Caki2 (cell line): ENCODE results near the gene COX10. TPM values are rescaled to one million over a fixed set of nuclear protein-coding genes. Genes with fewer than 3 reads are reported as not detected.
"Not testable (repeated sequence)": the region's sequence is repeated elsewhere in the genome, so short reads cannot be mapped to it uniquely, and the experiment has no call there.

ENCODE experiments used
- DNase-seq: peaks from one replicate; pipeline ENCODE4 v3.0.0-alpha.2; 2015; ENCODE audit warnings: low read depth
- in situ Hi-C: cut with HindIII; loops from 2 replicates; pipeline ENCODE4 v1.10.0; 2016; ENCODE audit warnings: low sequenced_read_pairs, low pct_unique_long_range_greater_than_20kb, mixed read lengths
- total RNA-seq: library from RNA; depleted of rRNA; stranded (reverse); fragments of >200 nt; shearing (Covaris generic); gene quantifications from 2 replicates; pipeline ENCODE4 v1.2.3, GENCODE V29; 2014; ENCODE audit warnings: low replicate concordance

Gene COX10
- total RNA-seq, 1 experiment from 2014 or later, result 11.8 TPM

DNA sequence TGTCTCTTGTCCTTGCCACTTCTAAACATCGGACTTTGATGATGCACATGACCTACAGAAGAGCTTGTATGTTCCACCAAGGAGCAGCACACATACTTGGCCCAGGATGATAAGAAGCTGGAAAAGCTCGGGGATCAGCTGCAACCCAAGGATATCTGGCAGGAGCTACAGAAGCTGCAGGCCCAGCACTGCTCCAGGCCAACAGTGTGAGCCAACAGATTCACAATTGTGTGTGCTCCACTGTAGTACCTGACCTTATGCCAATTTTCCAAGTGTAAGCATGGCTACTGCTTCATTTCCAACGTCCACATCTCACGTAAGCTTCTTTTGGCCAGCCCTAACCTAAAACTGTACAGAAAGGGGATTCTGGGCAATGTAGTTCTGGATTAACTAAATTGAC lies 83.4 kb downstream of the COX10 start:
- in situ Hi-C loops, result no loop called here

DNA sequence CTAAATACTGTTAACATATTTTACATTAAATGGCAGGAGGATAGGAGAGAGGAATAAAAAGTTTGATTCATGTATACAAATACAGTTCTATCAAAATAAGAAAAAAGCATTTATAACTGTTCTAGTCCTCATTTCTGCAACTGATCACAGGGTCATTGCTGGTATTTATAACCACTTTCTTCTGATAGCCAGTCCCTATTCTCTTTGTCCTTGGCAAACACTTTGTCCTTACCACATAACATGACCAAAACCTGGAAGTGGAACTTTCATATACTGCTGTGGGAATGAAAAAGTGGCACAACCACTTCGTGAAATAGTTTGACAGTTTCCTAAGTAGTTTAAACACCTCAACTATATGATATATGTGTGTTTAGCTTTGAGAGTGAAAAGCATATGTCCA lies 84.1 kb downstream of the COX10 start:
- in situ Hi-C loops, result no loop called here
- no peak for DNase-seq

More for the DNA sequence above, 83.4 kb downstream of the COX10 start:
- DNase-seq, result no peak

DNA sequence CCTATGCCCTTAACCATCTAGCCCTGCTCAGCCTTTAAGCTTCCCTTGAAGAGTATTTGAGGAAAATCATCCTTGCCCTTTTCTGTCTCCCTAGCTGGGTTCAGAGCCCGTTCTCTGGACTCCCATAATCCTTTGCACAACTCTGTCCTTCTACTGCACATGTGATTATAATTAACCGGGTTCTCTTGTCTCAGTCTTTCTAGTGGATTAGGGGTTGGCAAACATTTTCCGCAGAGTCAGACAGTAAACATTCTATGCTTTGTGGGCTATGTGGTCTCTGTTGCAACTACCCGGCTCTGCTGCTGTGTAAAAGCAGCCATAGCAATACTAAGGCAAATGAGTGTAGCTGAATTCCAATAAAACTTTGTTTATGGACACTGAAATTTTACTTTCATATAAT lies 87.4 kb downstream of the COX10 start:
- in situ Hi-C loops, result no loop called here
- no peak for DNase-seq

DNA sequence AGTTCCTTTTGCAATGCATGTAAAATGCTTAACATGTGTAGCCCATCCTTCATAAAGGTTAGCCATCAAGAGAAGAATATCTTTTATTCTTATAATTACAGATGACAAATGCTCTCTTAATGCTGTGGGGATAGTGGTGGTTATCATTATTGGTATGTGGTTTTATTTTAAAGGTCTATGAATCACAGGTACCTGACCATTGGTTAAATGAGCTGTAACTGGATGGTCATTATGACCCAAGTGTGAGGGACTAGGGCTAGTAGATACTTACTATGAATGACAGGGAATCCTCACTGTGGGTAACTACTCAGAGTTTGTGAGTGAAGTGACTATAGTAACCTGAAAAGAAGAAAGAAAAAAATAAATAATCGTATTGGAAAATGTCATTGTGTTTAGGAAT lies 88.5 kb downstream of the COX10 start:
- DNase-seq, result no peak
- in situ Hi-C loops, result no loop called here

DNA sequence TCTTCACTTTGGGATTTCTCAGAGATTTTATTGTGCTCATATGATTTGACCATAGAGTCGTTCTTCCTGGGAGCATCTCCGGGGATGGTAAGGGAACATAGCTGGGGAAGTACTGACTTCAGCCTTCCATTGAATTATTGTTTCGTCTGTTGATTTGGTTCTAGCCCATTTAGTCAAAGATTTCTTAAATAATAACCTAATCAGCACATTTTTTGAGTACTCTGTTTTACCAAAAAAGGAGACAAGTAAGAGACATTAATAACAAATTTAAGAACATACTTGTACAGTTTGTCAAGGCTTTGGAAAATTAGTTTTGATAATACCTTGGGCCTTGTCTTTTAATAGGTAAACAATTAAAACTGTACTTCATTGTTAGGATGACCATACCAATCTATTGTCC lies 89.4 kb downstream of the COX10 start:
- no peak for DNase-seq
- in situ Hi-C loops, result no loop called here

DNA sequence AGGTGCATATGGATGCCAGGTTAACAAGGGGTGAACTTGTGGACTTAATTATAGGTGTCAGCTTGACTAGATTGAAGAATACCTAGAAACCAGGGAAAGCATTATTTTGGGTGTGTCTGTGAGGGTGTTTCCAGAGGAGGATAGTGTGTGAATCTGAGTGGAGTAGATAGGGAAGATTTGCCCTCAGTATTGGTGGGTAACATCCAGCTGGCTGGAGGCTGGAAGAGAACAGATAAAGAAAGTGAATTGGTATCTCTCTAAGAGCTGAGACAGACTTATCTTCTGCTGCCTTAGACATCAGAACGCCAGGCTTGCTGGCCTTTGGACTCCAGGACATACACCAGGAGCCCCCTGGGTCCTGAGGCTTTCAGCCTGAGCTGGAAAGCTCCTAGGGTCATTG lies 92.1 kb downstream of the COX10 start:
- in situ Hi-C loops, result no loop called here

DNA sequence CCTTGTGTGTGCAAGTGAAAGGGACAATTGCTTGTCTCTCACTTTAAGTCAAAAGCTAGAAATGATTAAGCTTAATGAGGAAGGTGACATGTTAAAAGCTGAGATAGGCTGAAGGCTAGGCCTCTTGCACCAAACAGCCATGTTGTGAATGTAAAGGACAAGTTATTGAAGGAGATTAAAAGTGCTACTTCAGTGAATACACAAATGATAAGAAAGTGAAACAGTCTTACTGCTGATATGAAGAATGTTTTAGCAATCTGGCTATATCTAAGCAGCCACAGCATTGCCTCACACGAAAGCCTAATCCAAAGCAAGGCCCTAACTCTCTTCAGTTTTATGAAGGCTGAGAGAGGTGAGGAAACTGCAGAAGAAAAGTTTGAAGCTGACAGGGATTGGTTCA lies 96.3 kb downstream of the COX10 start:
- DNase-seq, result no peak
- in situ Hi-C loops, result no loop called here

More for the DNA sequence above, 92.1 kb downstream of the COX10 start:
- no peak for DNase-seq

DNA sequence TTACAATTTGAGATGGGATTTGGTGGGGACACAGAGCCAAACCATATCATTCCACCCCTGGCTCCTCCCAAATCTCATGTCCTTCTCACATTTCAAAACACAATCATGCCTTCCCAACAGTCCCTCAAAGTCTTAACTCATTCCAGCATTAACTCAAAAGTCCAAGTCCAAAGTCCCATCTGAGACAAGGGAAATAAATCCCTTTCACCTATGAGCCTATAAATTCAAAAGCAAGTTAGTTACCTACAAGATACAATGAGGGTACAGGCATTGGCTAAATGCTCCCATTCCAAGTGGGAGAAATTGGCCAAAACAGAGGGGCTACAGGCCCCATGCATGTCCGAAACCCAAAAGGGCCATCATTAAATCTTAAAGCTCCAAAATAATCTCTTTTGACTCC lies 98.5 kb downstream of the COX10 start:
- DNase-seq, in situ Hi-C loops: not testable (repeated sequence)

DNA sequence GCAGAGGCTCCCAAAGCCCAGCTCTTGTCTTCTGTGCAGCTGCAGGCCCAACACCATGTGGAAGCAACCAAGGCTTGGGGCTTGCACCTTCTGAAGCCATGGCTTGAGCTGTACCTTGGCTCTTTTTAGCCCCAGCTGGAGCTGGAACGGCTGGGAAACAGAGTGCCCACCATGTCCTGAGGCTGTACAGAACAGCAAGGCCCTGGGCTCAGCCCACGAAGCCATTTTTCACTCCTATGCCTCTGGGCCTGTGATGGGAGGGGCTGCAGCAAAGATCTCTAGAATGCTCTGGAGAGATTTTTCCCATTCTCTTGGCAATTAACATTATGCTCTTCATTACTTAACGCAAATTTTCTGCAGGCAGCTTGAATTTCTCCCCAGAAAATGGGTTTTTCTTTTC lies 99.3 kb downstream of the COX10 start:
- no peak for DNase-seq
- in situ Hi-C loops, result no loop called here

DNA sequence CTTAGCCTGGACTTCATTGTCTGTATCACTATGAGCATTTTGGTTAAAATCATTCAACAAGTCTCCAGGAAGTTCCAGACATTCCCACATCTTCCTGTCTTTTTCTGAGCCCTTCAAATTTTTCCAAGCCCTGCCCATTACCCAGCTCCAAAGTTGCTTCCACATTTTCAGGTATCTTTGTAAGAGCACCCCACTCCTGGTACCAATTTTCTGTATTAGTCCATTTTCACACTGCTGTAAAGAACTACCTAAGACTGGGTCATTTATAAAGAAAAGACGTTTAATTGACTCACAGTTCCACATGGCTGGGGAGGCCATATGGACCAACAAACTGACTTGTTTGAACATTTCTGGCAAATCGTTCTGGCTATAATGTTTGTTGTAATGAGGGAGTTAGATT lies 100.0 kb downstream of the COX10 start:
- in situ Hi-C loops, result no loop called here
- no peak for DNase-seq

DNA sequence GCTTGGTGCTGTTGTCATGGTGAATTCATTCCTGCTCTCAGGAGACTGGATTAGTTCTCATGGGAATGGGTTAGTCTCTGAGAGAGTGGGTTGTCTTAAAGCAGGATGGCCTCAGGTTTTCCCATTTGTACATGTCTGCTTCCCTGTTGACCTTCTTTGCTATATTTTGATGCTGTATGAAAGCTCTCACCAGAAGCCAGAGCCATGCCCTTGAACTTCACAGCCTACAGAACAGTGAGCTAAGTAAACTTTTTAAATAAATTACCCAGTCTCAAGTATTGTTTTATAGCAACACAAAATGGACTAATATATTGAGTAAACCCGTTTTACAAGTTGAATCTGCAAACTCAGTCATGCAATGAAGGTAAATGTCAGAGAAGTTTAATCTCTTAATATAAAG lies 100.6 kb downstream of the COX10 start:
- in situ Hi-C loops, result no loop called here
- DNase-seq, result no peak

DNA sequence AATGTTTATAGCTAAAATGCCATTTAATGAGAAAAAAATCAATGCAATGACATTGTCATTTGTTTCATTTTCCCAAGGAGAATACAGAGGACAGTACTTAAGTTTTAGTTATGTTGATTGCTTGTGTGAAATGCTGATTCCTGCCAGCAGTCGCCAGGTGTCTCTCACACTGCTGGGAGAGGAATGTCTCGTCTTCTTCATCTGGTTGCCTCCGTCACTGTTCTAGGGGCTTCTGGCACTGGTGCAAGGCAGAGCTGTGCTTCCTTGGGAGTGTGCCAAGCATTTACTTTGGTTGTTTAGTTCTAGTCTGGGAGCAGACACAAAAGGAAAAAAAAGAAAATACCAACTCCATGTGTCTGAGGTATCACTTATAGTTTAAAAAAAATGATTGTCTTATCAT lies 107.7 kb downstream of the COX10 start:
- DNase-seq, in situ Hi-C loops: not testable (repeated sequence)

DNA sequence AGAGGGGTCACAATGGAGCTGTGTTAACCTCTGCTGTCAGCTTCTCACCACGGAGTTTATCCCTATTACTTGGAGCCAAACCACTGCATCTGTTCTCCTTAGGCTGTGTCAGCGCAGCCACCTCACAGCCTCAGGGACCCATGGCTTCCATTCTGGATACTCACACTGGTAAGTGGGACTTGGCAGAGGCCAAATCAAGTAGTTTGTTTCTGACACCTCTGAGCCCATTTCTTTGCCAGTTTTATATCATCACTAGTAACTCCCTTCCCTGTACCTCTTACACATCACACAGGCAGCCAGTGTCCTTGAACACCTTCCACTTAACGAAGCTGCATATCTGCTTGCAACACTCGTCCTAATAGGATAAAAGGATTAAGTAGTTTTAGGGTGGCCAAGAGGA lies 108.5 kb downstream of the COX10 start:
- in situ Hi-C loops, result not testable (repeated sequence)

DNA sequence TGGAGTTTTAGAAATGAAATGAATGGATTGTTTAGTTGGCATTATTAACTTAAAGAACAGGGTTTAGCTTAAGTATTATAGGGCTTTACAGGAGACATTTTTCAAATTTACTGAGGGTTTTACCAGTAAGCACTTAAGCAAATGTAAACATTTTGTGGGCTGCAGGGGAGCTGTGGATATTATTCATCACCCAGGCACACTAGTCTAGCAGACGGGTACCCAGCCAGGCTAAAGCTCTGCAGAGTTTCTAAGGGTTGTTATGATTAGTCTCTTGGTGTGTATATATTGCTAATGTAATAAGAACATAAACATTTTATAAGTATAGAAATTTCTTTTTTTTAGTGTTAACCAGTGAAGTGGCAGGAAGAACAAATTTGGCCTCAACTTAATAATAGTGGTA lies 110.6 kb downstream of the COX10 start:
- DNase-seq, in situ Hi-C loops: not testable (repeated sequence)

More for the DNA sequence above, 108.5 kb downstream of the COX10 start:
- DNase-seq, result not testable (repeated sequence)

DNA sequence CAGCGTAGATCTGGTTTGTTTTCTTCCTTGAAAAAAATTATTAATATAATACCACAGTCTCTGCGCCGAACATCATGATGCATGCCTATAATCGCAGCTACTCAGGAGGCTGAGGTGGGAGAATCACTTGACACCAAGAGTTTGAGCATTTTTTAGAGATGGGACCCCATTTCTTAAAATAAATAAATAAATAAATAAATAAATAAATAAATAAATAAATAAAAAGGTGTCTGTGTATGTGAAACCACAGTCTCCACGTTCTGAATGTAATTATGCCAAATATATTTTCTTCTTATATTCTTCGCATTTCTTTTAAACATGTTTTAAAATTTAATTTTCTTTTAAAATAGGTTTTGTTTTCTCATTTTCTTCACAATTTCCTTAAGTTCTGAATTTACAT lies 112.8 kb downstream of the COX10 start:
- DNase-seq, in situ Hi-C loops: not testable (repeated sequence)

DNA sequence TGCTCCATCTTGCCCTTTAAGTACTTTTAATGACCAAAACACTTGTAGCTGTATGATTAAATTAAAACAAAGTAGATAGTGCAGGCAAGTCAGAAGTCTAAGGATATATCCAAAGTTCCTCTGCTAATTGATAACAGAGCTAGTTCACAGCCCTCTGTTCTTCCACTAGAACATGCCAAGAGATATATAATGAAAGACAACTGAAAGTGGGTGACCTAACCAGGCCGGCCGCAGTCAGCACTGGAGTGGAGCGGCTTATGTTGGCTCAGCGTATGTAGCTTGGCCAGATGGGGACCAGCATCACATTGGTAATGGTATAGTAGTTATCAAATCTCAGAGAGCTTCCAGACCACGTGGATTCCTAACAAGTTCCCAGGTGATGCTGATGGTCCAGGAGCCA lies 115.2 kb downstream of the COX10 start:
- DNase-seq, in situ Hi-C loops: not testable (repeated sequence)

DNA sequence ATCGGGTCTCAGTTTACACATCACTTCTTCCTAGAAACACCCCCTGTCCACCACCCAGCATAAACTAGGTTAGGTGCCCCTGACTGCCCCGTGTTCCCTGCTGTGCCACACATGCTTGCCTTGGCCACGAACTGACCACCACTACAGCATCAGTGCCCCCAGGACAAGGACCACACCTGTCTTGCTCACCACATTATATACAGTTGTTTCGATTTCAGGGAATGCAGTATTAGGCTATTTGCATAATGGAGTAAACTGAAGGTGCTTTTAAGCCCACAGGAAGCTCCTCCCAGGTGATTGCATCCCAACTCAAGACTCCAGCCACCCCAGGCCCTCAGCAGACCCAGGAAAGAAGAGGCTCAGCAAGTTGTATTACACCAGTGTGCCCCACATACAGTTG lies 117.1 kb downstream of the COX10 start:
- DNase-seq, in situ Hi-C loops: not testable (repeated sequence)

DNA sequence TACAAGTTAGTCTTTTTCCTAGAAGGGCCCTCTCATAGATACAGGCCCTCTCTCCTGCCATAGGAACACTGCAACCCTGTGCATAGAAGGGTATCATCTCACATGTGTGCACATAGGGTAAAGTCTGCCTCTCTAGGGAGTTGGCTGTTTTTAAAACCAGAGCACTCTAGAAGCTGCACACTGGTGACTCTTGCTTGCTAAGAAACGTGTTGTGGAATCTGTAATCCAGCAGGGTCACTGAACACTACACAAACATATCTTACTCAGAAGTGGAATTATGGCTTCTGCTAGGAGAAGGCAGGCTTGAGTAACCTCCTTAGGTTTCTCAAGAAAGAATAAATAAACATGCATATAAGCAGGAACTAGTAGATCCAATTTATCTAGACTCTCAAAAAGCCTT lies 121.5 kb downstream of the COX10 start:
- in situ Hi-C loops, DNase-seq: not testable (repeated sequence)

DNA sequence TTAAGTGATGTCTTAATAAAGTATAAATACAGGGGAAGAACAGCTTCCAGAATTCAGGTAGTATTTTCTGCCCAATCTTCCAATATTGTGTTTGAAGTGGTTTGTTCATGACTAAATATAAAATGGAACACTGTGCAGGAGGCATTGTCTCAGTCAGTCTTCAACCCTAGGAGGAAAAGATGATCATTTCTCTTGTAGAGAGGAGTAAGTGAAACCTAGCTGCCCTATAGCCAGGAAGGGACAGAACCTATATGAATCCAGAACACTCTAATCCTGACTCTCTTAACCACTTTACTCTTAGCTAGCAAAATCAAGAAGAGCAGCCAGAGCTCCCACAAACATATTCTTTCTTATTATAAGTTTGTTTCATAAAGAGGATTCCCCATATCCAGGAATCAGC lies 122.2 kb downstream of the COX10 start:
- DNase-seq, in situ Hi-C loops: not testable (repeated sequence)

DNA sequence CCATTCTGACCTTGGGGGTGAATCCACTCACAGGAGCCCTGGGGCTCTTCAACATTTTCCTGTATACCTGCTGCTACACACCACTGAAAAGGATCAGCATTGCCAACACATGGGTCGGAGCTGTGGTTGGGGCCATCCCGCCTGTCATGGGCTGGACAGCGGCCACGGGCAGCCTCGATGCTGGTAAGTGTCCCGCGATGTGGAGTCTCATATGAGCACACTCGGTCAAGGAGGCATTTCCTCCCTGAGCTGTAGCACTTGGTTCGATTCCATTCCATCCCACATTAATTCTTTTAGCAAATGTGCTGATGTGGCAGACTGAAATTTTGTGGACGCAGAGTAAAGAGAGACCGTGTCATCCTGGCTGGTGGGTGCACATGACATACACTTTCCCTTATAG lies 122.7 kb downstream of the COX10 start:
- in situ Hi-C loops, DNase-seq: not testable (repeated sequence)
